GM21390 (cell line): ENCODE data around the gene ATXN1.
"Not testable (repeated sequence)": the region's sequence is repeated elsewhere in the genome, so short reads cannot be mapped to it uniquely, and the experiment has no call there.

Source experiments
- ATAC-seq: cut with Tn5 transposase; IDR thresholded peaks from one replicate; pipeline ENCODE4 v1.9.1; 2021; ENCODE audit not compliant: unreplicated experiment

Gene ATXN1

DNA sequence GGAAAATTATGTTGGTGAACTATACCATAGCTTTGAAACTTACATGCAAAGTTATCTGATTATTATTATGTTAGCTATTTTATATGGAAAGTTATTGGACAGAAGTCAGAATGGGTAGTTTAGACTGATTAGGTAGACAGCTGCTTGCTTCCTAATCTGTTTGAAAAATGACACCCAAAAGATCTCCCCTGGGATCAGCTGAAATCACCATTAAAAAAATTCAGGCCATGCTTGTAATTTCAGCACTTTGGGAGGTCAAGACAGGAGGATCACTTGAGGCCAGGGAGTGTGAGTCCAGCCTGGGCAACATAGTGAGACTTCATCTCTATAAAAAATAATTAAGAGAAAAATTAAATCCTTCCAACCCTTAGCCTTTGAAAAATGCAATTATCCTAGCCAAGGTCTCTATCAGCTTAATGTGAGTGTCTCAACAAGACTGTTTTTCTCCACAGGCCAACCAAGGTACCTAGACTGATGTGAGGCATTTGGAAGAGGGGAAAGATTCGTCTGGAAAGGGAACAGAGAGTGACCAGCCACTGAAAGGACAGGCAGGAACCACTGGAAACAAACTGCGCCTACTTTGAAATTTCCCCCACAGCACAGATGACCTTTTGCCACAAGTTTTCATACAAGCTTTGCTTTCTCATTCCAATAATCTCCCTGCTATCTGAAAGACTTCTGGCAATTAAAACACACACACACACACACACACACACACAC, 290.6 kb downstream of the ATXN1 start:
- ATAC-seq: no peak

DNA sequence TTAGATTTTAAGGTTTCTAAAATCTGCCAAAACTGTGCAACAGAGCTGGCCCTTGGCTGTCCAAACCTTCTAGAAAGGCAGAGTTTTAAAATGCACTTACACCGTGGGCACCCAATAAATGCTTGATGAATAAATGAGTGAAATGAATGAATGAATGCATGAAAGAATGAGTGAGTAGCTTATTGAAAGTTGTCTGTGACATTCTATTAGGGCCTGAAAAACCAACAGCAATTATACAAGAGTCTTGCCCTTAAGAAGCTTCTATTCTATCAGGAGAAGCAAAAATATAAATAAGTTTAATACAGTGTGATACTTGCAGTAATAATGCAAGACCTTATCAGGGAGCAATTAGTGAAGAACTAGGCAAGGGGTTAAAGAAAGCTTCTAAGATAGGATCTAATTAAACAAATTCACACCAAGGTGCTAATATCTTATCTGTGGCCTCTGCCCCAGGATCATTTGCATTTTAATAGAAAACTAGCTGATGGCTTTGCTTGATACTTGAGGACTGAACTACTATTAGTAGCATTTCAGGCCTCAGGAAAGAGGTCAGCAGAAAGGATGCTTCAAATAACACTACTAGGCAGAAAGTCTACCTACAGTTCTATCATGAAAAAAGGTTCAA, 292.2 kb downstream of the ATXN1 start:
- ATAC-seq: no peak

DNA sequence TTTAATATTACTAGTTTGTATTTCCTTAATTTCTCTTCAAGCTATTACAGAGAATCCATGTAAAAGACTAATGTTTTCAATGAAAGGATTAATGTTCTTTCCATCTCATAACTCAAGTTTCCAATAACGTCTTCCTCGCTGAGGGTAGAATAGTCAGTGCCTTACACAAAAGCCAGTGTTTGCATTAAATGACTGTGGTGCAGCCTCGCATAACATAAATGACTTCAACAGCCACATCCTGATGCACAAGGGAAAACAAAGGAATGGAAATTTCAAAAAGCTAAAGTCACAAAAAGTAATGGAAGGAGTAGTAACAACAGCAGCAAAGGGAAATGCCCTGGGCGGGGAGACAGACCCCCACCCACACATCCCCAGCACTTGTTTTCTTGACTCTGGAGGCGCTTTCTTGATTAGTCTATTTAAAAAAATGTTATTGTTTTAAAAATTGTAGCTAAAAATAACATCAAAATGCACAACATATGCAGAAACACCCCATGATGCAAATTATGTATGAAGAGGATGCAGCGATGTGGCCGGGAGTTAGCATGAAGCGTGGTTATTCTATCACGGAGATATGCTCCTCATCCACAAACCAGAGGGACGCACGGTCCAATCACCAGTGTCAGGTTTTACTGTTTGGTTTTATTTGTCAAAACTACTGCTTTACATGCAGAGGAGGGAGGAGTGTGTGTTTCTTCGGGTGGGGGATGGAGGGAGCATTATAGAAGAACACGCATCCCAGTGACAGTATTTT, 294.3 kb downstream of the ATXN1 start:
- ATAC-seq: no peak

DNA sequence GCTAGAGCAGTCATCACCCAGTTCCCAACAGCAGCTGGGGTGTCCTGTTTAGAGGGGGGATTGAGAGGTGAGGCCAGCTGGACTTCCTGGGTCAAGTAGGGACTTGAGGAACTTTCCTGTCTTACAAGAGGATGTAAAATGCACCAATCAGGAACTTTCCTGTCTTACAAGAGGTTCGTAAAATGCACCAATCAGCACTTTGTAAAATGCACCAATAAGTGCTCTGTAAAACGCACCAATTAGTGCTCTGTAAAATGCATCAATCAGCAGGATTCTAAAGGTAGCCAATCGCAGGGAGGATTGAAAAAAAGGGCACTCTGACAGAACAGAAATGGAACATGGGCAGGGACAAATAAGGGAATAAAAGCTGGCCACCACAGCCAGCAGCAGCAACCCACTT, 297.2 kb downstream of the ATXN1 start:
- no peak for ATAC-seq

GRCh38 chr6:16463246-16463645, 298.0 kb downstream of the ATXN1 start:
- not testable (repeated sequence) for ATAC-seq

DNA sequence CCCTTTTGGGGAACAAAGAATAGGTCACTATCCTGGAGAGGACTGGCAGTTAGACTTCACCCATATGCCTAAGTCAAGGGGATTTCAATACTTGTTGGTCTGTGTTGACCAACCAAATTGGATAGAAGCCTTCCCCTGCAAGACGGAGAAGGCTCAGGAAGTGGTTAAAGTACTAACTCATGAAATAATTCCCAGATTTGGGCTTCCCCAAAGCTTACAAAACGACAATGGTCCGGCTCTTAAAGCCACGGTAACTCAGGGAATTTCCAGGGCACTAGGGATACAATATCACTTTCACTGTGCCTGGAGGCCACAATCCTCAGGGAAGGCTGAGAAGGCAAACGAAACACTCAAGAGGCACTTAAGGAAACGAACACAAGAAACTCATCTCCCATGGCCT, 299.8 kb downstream of the ATXN1 start:
- ATAC-seq: no peak

DNA sequence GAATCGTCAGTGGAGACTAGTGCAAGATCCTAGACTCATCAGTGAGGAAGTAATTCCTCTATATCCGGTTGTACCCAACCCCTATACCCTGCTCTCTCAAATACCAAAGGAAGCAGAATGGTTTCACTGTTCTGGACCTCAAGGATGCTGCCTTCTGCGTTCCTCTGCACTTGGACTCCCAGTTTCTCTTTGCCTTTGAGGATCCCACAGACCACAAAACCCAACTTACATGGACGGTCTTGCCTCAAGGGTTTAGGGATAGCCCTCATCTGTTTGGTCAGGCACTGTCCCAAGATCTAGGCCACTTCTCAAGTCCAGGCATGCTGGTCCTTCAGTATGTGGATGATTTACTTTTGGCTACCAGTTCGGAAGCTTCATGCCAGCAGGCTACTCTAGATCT, 301.8 kb downstream of the ATXN1 start:
- not testable (repeated sequence) for ATAC-seq

- ATAC-seq: no peak
Measured at GRCh38 chr6:16452348-16452747, 308.9 kb downstream of the ATXN1 start.

GRCh38 chr6:16450821-16451220, 310.4 kb downstream of the ATXN1 start:
- ATAC-seq: no peak

DNA sequence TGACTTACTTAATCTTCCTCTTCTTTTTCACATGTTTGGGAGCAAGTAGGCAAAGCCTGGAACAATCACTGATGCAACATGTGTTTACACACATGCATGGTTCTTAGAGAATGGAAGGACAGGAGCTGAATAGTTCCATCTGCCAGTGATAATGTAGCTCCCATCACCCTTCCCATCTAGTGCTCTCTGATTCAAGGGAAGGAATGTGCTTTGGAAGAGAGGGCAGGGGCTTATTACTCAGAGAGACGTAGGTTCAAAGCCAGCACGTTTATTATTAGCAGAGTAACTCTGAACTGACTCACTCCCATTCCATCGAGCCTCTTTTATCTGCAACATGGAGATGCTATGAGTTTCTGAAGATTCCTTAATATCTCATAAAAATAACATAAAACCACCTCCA, 311.0 kb downstream of the ATXN1 start:
- no peak for ATAC-seq

DNA sequence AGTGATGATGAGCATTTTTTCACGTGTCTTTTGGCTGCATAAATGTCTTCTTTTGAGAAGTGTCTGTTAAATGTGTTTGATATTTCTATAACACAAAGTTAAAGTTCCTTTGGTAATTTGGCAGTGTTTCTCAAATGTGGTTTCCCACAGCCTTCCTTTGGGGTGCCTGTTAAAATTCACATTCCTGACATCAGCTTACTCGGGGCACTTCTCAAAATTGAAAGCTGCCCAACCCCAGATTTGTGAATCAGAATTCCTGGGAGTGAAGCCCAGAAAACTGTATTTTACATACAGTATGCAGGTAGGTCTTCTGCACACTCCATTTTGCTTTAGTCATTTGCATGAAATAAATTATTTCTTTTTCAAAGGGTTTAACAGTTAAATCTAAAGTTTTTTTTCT, 315.0 kb downstream of the ATXN1 start:
- no peak for ATAC-seq

- ATAC-seq: no peak
Measured at GRCh38 chr6:16442031-16442430, 319.2 kb downstream of the ATXN1 start.

DNA sequence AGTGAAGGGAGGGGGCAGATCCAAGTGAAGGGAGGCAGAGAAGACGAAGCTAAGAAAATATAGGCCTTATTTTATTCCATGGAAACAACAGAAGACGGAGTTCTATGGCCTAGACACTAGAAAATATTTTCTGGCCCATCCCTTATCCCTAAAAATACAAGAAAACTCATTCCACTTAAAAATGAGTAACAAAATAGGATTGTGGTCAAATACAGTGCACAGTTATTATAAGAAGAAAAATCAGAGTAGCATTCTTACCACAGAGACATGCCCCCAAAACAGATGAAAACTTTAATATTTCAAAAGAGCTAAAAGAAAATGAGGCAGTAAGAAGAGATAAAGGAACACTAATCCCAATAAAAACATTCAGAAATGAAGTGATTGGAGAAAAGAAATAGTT, 320.0 kb downstream of the ATXN1 start:
- no peak for ATAC-seq

GRCh38 chr6:16440636-16441212, 320.5 kb downstream of the ATXN1 start:
- ATAC-seq: no peak

DNA sequence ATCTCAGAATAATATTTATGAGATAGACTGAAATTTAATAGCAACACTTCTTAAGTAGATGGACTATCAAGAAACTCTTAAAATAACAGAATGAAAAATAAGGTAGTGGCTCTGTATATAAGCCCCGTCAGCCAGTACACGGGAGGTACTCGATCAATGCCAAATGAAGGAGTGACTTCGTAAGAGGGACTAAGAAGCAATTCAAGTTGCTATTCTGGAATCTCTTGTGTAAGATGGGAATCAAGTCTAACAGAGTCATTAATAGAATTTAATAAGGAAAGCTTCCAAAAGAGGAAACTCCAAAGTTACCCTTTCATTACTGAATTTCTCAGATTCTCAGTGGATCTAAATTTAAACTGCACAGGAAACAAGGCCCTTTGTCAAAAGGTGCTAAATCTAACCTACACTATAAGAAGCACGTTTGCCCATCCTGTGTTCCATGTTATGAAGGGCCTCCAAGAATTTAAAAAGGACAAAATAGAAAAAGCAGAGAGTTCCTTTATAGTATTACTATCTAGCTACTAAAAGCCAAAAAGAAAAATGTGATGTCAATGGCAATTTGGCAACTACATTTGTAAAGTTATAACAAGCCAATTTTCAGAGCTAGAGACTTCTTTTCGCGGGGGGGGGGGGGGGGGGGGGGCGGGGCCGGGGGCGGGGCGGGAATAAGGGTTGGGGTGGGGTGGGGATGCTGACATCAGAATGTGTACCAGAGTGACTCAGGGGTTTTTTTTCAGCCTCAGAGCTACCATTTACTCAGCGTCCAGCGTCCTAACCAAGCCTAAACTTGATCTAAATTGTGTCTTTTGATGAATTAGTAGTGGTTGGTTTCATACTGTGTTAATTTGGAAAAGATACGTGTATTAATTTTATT, 322.3 kb downstream of the ATXN1 start:
- no peak for ATAC-seq

DNA sequence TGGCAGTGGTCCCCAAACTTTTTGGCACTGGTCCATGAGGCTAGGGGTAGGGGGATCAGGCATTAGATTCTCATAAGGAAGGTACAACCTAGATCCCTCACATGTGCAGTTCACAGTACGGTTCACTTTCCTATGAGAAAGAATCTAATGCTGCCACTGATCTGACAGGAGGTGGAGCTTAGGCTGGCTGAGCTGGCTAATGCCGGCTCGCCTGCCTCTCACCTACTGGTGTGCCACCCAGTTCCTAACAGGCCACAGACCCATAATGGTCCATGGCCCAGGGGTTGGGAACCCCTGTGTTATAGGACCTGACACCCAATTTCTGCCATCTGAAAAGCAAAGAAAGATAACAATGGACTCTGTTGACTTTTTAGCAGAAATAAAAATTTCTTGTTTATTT, 323.3 kb downstream of the ATXN1 start:
- ATAC-seq: no peak

- ATAC-seq: no peak
Measured at GRCh38 chr6:16437095-16437494, 324.2 kb downstream of the ATXN1 start.

DNA sequence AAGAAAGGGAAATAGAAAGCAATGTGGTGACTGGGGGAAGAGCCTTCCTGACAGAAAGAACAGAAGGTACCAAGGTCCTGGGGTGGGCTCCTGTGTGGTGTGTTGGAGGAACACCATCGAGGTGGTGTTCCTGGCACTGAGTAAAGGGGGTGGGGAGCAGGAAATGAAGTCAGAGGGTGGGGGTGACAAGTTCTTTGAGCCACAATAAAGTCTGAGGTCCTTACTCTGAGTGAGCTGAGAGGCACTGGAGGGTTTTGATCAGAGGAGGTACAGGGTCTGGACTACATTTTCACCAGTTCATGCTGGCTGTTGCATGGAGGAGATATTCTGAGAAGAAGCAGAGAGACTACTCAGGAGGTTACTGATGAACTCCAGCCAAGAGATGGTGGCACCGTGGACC, 324.7 kb downstream of the ATXN1 start:
- ATAC-seq: no peak

DNA sequence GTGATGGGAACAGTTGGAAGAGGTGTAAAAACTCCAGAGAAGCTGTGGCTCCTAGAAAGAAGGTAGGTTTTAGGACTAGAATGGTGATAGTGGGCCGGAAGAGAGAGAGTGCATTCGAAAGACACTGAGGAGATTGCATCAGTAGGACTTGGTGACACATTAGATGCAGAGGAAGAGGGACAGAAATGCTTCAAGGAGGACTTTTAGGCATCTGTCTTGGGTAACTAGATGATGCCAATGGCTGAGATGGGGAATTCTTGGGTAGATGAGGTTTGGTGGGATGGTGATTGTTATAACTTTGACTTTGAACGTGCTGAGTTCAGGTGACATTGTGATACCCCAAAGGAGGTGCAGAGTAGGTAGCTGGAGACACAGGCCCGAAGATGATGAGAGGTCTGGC, 326.4 kb downstream of the ATXN1 start:
- ATAC-seq: no peak

DNA sequence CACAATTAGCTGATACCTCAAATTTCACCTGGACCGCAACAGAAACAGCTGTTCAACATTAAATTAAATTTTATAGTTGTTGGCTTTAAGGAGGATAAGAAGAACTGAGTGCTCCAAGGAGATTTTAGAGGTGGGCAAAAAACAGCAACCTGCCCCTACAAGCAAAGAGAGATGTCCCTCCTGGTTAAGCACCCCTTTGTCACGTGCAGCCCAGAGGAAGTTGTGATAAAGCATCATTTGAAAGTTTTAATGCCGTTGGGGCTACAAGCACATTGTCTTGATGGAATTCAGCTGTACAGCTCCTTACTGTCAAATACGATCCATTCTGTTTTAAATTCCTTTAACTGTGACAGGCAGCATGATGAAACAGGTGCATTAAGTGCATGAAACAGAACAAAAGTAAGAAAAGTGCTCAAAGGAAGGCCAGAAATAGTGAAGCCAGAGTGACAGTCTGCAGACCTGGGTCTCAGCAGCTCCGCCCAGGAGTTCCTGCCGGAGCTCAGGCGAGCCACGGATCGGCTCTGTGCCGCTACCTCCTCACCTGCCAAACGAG, 327.8 kb downstream of the ATXN1 start:
- no peak for ATAC-seq
